ENCODE results near the gene GPRC5B. TPM values are rescaled to one million over a fixed set of nuclear protein-coding genes. Genes with fewer than 3 reads are reported as not detected.
A peak's percentile ranks its signal among the peaks of the same experiment; 100 is the strongest.

The GPRC5B gene
- total RNA-seq, 1 experiment from 2014 or later: 137 TPM

DNA sequence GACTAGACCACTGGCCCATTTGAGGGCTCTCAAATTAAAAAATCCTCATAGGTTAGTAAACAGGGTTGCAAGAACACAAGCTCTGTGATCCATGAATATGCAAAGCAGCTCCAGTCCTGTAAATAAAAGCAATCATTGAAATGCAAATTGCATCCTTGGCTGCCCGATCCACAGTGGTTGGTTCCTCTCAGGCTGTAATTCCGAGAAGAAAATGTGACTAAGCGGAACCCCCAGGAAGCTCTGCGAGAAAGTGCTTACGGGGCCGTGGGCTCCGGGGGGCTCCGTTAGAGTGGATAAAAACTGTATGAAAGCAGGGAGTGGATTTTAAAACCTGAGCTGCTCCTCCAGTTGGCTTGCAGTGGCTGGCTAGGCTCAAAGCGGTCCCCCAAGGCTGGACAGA lies 2.5 kb downstream of the GPRC5B start:
- no peak overlapping the region for H2AFZ ChIP-seq (ENCODE audit: low read length)
- H4K91ac ChIP-seq (ENCODE audit: insufficient read length, low read depth, low read length): no peak overlapping the region
- peaks cover 15% of the 10 kb centered on the region for H3K79me1 ChIP-seq (ENCODE audit: insufficient read depth, low read depth, low read length, poor library complexity, severe bottlenecking)
- no peak overlapping the region for H3K56ac ChIP-seq (ENCODE audit: insufficient read length, low read depth, low read length)
- no peaks in the 10 kb centered on the region for H4K20me1 ChIP-seq (ENCODE audit: control insufficient read depth, insufficient read depth, insufficient read length)
- H3K79me2 ChIP-seq (ENCODE audit: insufficient read depth, low read length): peaks cover 19% of the 10 kb centered on the region; the same call in 1 of the 2 replicates
- no peak overlapping the region for H2BK120ac ChIP-seq (ENCODE audit: low read depth, low read length, poor library complexity, severe bottlenecking)
- Mint-ChIP-seq H3K4me1 (peaks cover 49 to 59% of the 10 kb centered on the region in 2 experiments), H3K27ac (peak overlapping the region; percentile 96 to 98 (median 98)), H3K9me3 (peaks cover 0 to 3% of the 10 kb centered on the region in 2 experiments; a peak in 1 of 5 replicates), H3K36me3 (ENCODE audit: insufficient read depth in 1 of 3, low read depth in 3 of 3) (peaks cover 14 to 32% (median 31%) of the 10 kb centered on the region in 3 experiments), H3K4me3 (peak overlapping the region; percentile 74 to 87), H3K27me3 (ENCODE audit: low read depth) (peaks cover 13% of the 10 kb centered on the region)
- H3K23me2 ChIP-seq (ENCODE audit: insufficient read length, low read depth, low read length, poor library complexity, severe bottlenecking): peaks cover 20% of the 10 kb centered on the region
- H2BK12ac ChIP-seq (ENCODE audit: insufficient read length, low read depth, low read length): no peak overlapping the region
- H4K8ac ChIP-seq (replicated peaks; ENCODE audit: insufficient read length, low read depth, low read length): no peak overlapping the region
- H3K4me1 ChIP-seq (ENCODE audit: insufficient read depth, low read length): no peaks in the 10 kb centered on the region; the same call in 1 of the 2 replicates
- TF ChIP-seq CTCF (conservative IDR thresholded peaks at IDR 0.05): no peak
- no peak overlapping the region for H2BK5ac ChIP-seq (ENCODE audit: insufficient read length, low read length)
- H2AK5ac ChIP-seq (ENCODE audit: insufficient read length, low read length): no peak overlapping the region
- no peak overlapping the region for H4K5ac ChIP-seq (ENCODE audit: insufficient read length, low read depth, low read length)
- peak overlapping the region; percentile 90 for H3K4me2 ChIP-seq (ENCODE audit: insufficient read depth, insufficient read length, low read length)
- H2BK20ac ChIP-seq (ENCODE audit: low read depth, low read length, poor library complexity, severe bottlenecking): no peak overlapping the region
- peak; percentile 76 for DNase-seq
- no peak overlapping the region for H2BK15ac ChIP-seq (ENCODE audit: low read depth, low read length)
- no peaks in the 10 kb centered on the region; the same call in 1 of the 2 replicates for H3K27me3 ChIP-seq (ENCODE audit: insufficient read depth, low read length)
- H3K9me3 ChIP-seq (ENCODE audit: control insufficient read depth, low read depth, low read length): no peaks in the 10 kb centered on the region
- no peak overlapping the region for H3K18ac ChIP-seq (ENCODE audit: insufficient read length, low read depth, low read length)
- H3K27ac ChIP-seq (ENCODE audit: insufficient read length, low read depth, low read length): peak overlapping the region; percentile 28
- WGBS (ENCODE audit: extremely low coverage, insufficient read length, low lambda C conversion rate): no CpG with 5 or more reads among the region's 9 CpGs
- H3K4ac ChIP-seq (ENCODE audit: low read depth, low read length): no peak overlapping the region
- H3K14ac ChIP-seq (ENCODE audit: insufficient read depth, low read length): no peak overlapping the region
- H3K9ac ChIP-seq (ENCODE audit: extremely low read depth, insufficient read length, low read length): no peak overlapping the region
- H3K23ac ChIP-seq (ENCODE audit: insufficient read length, low read depth, low read length): no peak overlapping the region
- no peak overlapping the region for H3T11ph ChIP-seq (ENCODE audit: low read length)

All from H9 (cell line).